ENCODE data around the gene TM9SF4. TPM values are rescaled to one million over a fixed set of nuclear protein-coding genes. Genes with fewer than 3 reads are reported as not detected.

TM9SF4 gene
- total RNA-seq, 4 donors from 2014 or later, result 35.5 to 44.8 (median 42.6) TPM

DNA sequence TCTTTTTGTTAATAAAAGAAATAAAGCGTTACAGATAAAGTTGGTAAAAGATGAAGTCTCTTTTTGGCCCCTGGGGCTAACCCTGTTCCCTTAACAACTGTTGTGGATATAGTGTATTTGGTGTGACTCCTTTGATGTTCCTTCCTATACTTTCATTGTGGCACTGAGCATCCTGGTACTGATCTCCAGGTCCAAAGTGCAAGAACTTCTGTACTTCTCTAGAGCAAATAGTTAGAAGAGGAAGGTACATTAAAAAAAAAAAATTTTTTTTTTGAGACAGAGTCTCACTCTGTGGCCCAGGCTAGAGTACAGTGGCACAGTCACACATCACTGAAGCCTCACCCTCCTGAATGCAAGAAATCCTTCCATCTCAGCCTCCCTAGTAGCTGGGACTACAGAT, 104.4 kb downstream of the TM9SF4 start:
- DNase-seq, result no peak
- Histone ChIP-seq H3K36me3 (peaks cover 0 to 10% (median 0%) of the 10 kb centered on the region in 4 donors), H3K27ac (no peak overlapping the region), H3K27me3 (no peaks in the 10 kb centered on the region), H3K9me3 (no peaks in the 10 kb centered on the region), H3K4me3 (no peak overlapping the region), H3K4me1 (peaks cover 7 to 56% (median 32%) of the 10 kb centered on the region in 4 donors)
- intact Hi-C loops (cut with DNase I; ENCODE audit: low total_unique reads), result no loop called here
- in situ Hi-C loops (cut with MboI; ENCODE audit: low pct_ligation_motif_present in 1 of 4, low pct_unique_long_range_greater_than_20kb in 1 of 4, low sequenced_read_pairs in 3 of 4), result no loop called here
- 62 to 67% methylated on average over 1 of the region's 1 CpG for WGBS, 2 donors (ENCODE audit: low coverage in 1 of 2)
- TF ChIP-seq, protein P1, sequence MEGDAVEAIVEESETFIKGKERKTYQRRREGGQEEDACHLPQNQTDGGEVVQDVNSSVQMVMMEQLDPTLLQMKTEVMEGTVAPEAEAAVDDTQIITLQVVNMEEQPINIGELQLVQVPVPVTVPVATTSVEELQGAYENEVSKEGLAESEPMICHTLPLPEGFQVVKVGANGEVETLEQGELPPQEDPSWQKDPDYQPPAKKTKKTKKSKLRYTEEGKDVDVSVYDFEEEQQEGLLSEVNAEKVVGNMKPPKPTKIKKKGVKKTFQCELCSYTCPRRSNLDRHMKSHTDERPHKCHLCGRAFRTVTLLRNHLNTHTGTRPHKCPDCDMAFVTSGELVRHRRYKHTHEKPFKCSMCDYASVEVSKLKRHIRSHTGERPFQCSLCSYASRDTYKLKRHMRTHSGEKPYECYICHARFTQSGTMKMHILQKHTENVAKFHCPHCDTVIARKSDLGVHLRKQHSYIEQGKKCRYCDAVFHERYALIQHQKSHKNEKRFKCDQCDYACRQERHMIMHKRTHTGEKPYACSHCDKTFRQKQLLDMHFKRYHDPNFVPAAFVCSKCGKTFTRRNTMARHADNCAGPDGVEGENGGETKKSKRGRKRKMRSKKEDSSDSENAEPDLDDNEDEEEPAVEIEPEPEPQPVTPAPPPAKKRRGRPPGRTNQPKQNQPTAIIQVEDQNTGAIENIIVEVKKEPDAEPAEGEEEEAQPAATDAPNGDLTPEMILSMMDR (IDR thresholded peaks at IDR 0.05), result no peak
- TF ChIP-seq POLR2A (IDR thresholded peaks at IDR 0.05) (no peak), EP300 (IDR thresholded peaks at IDR 0.05; ENCODE audit: low read depth) (no peak), POLR2AphosphoS5 (IDR thresholded peaks at IDR 0.05) (no peak)

DNA sequence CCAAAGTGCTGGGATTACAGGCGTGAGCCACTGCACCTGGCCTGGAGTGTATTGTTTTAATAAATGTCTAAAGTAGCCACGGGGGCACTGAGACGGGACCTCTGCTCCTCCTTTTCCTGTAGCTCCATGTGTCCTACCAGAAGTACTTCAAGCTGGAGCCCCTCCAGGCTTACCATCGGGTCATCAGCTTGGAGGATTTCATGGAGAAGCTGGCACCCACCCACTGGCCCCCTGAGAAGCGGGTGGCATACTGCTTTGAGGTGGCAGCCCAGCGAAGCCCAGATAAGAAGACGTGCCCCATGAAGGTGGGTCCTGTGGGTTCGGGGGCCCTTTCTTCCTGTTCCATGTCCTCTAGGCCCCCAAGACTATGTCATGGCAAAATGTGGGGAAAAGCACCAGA, 105.6 kb downstream of the TM9SF4 start:
- DNase-seq, result no peak
- H3K27me3 ChIP-seq, result no peaks in the 10 kb centered on the region
- no peak for TF ChIP-seq POLR2A (IDR thresholded peaks at IDR 0.05)
- TF ChIP-seq, protein P1 (IDR thresholded peaks at IDR 0.05), result no peak
- no peak for TF ChIP-seq POLR2AphosphoS5 (IDR thresholded peaks at IDR 0.05)
- TF ChIP-seq EP300 (IDR thresholded peaks at IDR 0.05; ENCODE audit: low read depth), result no peak
- peaks cover 7 to 47% (median 24%) of the 10 kb centered on the region in 4 donors for H3K4me1 ChIP-seq
- WGBS, 2 donors (ENCODE audit: low coverage in 1 of 2), result 88% methylated on average over 8 of the region's 8 CpGs; no CpG with 5 or more reads in 1 of the 2 donors
- in situ Hi-C loops (cut with MboI; ENCODE audit: low pct_ligation_motif_present in 1 of 4, low pct_unique_long_range_greater_than_20kb in 1 of 4, low sequenced_read_pairs in 3 of 4) (no loop called here), intact Hi-C loops (cut with DNase I; ENCODE audit: low total_unique reads) (no loop called here)
- peaks cover 0 to 10% (median 0%) of the 10 kb centered on the region in 4 donors for H3K36me3 ChIP-seq
- H3K27ac ChIP-seq, result peak overlapping the region in 3 of 4 donors; percentile 78 to 84 (median 83)
- H3K9me3 ChIP-seq, result no peaks in the 10 kb centered on the region
- H3K4me3 ChIP-seq, result no peak overlapping the region

DNA sequence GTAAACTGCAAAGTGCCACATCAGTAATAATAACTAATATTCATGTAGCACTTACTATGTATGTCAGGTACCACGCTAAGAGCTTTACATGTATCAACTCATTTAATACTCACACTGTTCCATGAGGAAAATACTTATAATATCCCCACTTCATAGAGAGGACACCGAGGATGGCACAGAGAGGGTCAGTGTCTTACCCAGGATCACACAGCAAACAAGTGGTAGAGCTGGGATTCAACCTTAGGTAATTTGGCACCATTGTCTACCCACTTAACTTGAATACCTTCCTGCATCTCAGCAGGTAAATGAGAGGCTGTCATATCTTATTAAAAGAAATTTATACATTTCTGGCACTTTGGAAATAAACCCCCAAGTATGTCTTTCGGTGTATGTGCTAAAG, 106.2 kb downstream of the TM9SF4 start:
- intact Hi-C loops (cut with DNase I; ENCODE audit: low total_unique reads), result no loop called here
- DNase-seq, result no peak
- TF ChIP-seq POLR2AphosphoS5 (IDR thresholded peaks at IDR 0.05), result no peak
- TF ChIP-seq POLR2A (IDR thresholded peaks at IDR 0.05), result no peak
- TF ChIP-seq, protein P1 (IDR thresholded peaks at IDR 0.05), result no peak
- TF ChIP-seq EP300 (IDR thresholded peaks at IDR 0.05; ENCODE audit: low read depth), result no peak
- H3K9me3 ChIP-seq, result no peaks in the 10 kb centered on the region
- H3K4me1 ChIP-seq, result peaks cover 7 to 47% (median 24%) of the 10 kb centered on the region in 4 donors
- in situ Hi-C loops (cut with MboI; ENCODE audit: low pct_ligation_motif_present in 1 of 4, low pct_unique_long_range_greater_than_20kb in 1 of 4, low sequenced_read_pairs in 3 of 4), result no loop called here
- peaks cover 0 to 10% (median 0%) of the 10 kb centered on the region in 4 donors for H3K36me3 ChIP-seq
- H3K27me3 ChIP-seq, result no peaks in the 10 kb centered on the region
- H3K27ac ChIP-seq, result peak overlapping the region; percentile 78 to 84 (median 81)
- no peak overlapping the region for H3K4me3 ChIP-seq
- WGBS, 2 donors (ENCODE audit: low coverage in 1 of 2), result 97 to 98% methylated on average over 3 of the region's 3 CpGs

DNA sequence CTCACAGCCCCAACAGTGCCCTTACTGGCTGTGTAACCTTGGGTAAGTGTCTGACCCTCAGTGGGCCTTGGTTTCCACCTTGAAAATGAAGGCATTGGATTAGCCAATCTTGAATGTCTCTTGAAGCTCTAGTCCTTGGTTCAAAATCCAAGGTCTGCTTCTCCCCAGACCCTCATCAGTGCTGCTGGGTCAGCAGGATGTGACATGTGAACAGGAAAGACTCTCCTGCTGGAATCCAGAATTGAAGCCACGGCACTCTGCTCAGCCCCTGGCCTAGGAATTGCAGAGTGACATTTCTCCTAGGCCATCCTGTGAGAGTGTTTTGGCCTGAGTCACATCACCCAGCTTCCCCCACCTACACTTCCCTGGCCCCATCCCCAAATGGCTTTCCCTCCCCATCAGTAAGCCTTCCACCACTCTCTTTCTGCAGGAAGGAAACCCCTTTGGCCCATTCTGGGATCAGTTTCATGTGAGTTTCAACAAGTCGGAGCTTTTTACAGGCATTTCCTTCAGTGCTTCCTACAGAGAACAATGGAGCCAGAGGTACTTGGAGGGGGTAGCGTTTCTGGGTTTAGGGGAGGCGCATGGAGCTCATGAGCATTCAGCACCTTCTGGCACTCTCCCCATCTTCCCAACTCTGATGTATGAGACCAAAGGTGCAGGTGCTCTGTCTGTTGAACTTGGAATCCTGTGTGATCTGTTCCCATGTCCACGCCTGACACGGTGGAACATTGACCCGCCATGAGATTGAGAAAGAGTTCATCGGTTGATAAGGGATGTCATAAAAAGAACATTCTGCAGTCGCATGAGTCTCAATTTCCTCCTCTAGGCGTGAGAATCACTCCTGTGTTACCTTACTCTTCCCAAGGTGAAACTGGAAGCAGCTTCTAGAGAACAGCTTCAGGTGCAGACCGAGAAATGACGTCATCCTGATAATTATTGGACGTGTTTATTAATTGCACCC, 106.9 kb downstream of the TM9SF4 start:
- H3K27me3 ChIP-seq, result no peaks in the 10 kb centered on the region
- H3K36me3 ChIP-seq, result peaks cover 0 to 10% (median 0%) of the 10 kb centered on the region in 4 donors
- H3K9me3 ChIP-seq, result no peaks in the 10 kb centered on the region
- intact Hi-C loops (cut with DNase I; ENCODE audit: low total_unique reads) (no loop called here), in situ Hi-C loops (cut with MboI; ENCODE audit: low pct_ligation_motif_present in 1 of 4, low pct_unique_long_range_greater_than_20kb in 1 of 4, low sequenced_read_pairs in 3 of 4) (no loop called here)
- H3K4me1 ChIP-seq, result peaks cover 7 to 47% (median 24%) of the 10 kb centered on the region in 4 donors
- 51% methylated on average over 13 of the region's 13 CpGs; no CpG with 5 or more reads in 1 of the 2 donors for WGBS, 2 donors (ENCODE audit: low coverage in 1 of 2)
- TF ChIP-seq POLR2A (IDR thresholded peaks at IDR 0.05) (peak; percentile 39), EP300 (IDR thresholded peaks at IDR 0.05; ENCODE audit: low read depth) (no peak), POLR2AphosphoS5 (IDR thresholded peaks at IDR 0.05) (peak; percentile 14 to 86 (median 59))
- TF ChIP-seq, protein P1 (IDR thresholded peaks at IDR 0.05), result peak in 1 of 5 experiments; percentile 34
- peak overlapping the region; percentile 78 to 84 (median 81) for H3K27ac ChIP-seq
- H3K4me3 ChIP-seq, result no peak overlapping the region
- peak; percentile 81 for DNase-seq

Measured in transverse colon (tissue), 4 donors.